Endothelial cell (in vitro differentiated cells): Measurements from ENCODE around the gene KLHL26. TPM values are rescaled to one million over a fixed set of nuclear protein-coding genes. Genes with fewer than 3 reads are reported as not detected.

Experiments
- DNase-seq: peaks from one replicate; pipeline ENCODE4 v3.0.0; 2021; ENCODE audit warnings: low spot score
- H3K27ac Mint-ChIP-seq: one replicate; pipeline ENCODE4 v1.8.0; 2021; ENCODE audit warnings: mixed read lengths, inconsistent platforms; ENCODE audit not compliant: unreplicated experiment
- H3K27me3 Mint-ChIP-seq: one replicate; pipeline ENCODE4 v1.8.0; 2021; ENCODE audit warnings: mild to moderate bottlenecking, moderate library complexity, mixed read lengths, inconsistent platforms; ENCODE audit not compliant: unreplicated experiment
- H3K36me3 Mint-ChIP-seq: one replicate; pipeline ENCODE4 v1.8.0; 2021; ENCODE audit warnings: mild to moderate bottlenecking, low read depth, mixed read lengths, inconsistent platforms; ENCODE audit not compliant: unreplicated experiment
- H3K4me1 Mint-ChIP-seq: one replicate; pipeline ENCODE4 v1.8.0; 2021; ENCODE audit warnings: mild to moderate bottlenecking, mixed read lengths, inconsistent platforms; ENCODE audit not compliant: unreplicated experiment
- H3K4me3 Mint-ChIP-seq: one replicate; pipeline ENCODE4 v1.8.0; 2021; ENCODE audit warnings: mild to moderate bottlenecking, mixed read lengths, inconsistent platforms; ENCODE audit not compliant: unreplicated experiment
- H3K9me3 Mint-ChIP-seq: one replicate; pipeline ENCODE4 v1.8.0; 2021; ENCODE audit warnings: mixed read lengths, inconsistent platforms; ENCODE audit not compliant: unreplicated experiment
- total RNA-seq: library from RNA; stranded (reverse); fragmentation: NEBNext Ultra II Directional; extraction: Animal tissue kit (Norgen Biotek cat#: 25700); gene quantifications from one replicate; pipeline ENCODE4 v1.2.1, GENCODE V29; 2021; ENCODE audit not compliant: unreplicated experiment
- TF ChIP-seq, protein P1 (sequence below): fragments of 200-600 bp; sonication (generic); IDR thresholded peaks from one replicate; pipeline ENCODE4 v1.5.0; 2021; ENCODE audit warnings: antibody characterized with exemption; ENCODE audit not compliant: unreplicated experiment

KLHL26 gene
- total RNA-seq, 1 donor from 2014 or later: 5.1 TPM

DNA sequence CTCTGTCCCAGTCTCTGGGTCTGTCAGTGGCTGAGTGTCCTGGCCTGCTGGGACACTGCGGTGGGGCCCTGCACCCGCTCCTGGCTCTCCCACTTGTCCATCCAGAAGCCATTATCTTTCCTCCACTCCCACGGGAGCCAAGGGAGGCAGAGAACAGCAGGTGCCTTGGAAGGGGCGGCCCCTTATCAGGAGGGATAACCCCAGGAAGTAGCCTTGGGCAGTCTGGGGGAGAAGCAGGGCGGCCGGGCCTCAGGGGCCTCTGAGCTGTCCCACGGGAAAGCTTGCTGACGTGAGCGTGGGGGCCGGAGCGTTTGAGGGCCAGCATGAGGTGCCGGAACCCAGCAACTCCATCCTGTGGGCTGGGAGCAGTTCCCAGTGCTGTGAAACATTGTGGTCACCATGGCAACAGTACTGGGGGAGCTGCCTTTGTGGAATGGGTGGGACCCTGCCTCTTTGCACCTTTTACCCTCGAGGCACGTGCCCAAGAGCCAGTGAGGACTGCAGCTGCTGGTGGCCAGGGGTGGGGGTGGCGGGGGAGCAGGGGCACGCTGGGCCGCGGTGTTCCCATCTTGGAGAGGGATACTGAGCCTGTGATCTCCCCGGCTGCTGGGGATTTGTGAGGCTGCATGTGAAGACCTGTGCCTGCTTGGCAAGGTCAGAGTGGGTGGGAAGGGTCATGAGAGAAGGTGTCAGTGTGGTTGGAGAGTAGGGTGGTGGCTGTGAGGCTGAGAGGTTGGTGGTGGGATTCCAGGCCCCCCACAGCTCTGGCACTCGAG, 20.9 kb downstream of the KLHL26 start:
- H3K27ac Mint-ChIP-seq: peak overlapping the region; percentile 22
- peak overlapping the region; percentile 6 for H3K4me3 Mint-ChIP-seq
- TF ChIP-seq, protein P1, sequence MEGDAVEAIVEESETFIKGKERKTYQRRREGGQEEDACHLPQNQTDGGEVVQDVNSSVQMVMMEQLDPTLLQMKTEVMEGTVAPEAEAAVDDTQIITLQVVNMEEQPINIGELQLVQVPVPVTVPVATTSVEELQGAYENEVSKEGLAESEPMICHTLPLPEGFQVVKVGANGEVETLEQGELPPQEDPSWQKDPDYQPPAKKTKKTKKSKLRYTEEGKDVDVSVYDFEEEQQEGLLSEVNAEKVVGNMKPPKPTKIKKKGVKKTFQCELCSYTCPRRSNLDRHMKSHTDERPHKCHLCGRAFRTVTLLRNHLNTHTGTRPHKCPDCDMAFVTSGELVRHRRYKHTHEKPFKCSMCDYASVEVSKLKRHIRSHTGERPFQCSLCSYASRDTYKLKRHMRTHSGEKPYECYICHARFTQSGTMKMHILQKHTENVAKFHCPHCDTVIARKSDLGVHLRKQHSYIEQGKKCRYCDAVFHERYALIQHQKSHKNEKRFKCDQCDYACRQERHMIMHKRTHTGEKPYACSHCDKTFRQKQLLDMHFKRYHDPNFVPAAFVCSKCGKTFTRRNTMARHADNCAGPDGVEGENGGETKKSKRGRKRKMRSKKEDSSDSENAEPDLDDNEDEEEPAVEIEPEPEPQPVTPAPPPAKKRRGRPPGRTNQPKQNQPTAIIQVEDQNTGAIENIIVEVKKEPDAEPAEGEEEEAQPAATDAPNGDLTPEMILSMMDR: no peak
- peaks cover 18% of the 10 kb centered on the region for H3K36me3 Mint-ChIP-seq
- no peaks in the 10 kb centered on the region for H3K4me1 Mint-ChIP-seq
- DNase-seq: no peak
- peaks cover 5% of the 10 kb centered on the region for H3K27me3 Mint-ChIP-seq
- H3K9me3 Mint-ChIP-seq: no peaks in the 10 kb centered on the region

DNA sequence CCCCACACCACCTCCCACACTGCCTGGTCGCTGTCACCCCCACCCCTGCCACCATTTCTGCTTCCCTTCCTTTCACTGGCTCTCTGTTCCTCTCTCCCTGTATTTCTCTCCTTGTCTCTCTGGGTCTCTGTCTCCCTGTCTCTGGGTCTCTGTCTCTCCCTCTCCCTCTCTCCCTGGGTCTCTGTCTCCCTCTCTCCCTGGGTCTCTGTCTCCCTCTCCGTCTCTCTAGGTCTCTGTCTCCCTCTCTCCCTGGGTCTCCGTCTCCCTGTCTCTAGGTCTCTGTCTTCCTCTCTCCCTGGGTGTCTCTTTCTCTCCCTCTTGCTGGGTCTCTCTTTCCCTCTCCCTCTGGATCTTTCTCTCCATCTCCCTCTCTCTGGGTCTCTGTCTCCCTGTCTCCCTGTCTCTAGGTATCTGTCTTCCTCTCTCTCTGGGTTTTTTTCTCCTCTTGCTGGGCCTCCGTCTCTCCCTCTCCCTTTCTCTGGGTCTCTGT, 21.6 kb downstream of the KLHL26 start:
- TF ChIP-seq, protein P1: no peak
- no peak for DNase-seq
- H3K4me3 Mint-ChIP-seq: peak overlapping the region; percentile 73
- H3K36me3 Mint-ChIP-seq: peaks cover 18% of the 10 kb centered on the region
- peak overlapping the region; percentile 71 for H3K27ac Mint-ChIP-seq
- H3K9me3 Mint-ChIP-seq: no peaks in the 10 kb centered on the region
- no peaks in the 10 kb centered on the region for H3K4me1 Mint-ChIP-seq
- H3K27me3 Mint-ChIP-seq: peaks cover 5% of the 10 kb centered on the region

DNA sequence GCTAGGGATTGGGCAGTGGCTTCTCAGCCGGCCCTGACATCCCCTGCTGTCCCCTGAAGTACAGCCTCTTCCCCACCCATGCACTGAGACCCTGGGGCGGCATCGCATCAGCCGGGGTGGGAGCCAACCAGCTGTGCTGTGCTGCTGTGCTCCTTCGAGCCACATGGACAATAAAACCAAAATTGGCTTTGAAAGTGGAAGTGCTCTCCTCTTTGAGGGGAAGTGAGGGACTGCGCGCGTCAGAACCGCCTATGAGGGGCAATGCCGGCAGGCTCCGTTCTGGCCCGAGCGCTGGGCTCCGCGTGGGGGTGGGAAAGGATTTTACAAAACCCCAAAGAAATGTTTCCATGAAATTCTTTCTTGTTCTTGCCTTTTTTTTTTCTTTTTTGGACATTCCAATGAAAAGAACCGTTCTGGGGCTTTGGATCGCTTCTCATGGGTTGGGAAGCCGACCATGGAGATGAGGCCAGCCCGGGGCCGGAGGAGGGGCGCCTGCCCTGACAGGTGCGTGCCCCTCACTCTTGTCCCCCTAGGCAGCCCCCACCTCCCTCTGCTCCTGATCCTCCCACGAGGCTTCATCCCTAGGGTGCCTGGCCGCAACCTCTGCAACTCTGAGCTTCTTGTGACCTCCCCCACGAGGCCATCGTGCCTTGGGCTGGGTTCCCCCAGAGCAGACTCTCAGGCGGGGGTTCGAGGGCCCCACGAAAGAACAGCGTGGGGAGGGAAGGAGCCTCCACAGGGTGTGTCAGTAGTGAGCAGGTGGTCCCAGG, 22.6 kb downstream of the KLHL26 start:
- TF ChIP-seq, protein P1: no peak
- Mint-ChIP-seq H3K9me3 (no peaks in the 10 kb centered on the region), H3K4me1 (no peaks in the 10 kb centered on the region), H3K36me3 (peaks cover 17% of the 10 kb centered on the region), H3K27me3 (peaks cover 5% of the 10 kb centered on the region), H3K27ac (peak overlapping the region; percentile 71), H3K4me3 (no peak overlapping the region)
- no peak for DNase-seq

DNA sequence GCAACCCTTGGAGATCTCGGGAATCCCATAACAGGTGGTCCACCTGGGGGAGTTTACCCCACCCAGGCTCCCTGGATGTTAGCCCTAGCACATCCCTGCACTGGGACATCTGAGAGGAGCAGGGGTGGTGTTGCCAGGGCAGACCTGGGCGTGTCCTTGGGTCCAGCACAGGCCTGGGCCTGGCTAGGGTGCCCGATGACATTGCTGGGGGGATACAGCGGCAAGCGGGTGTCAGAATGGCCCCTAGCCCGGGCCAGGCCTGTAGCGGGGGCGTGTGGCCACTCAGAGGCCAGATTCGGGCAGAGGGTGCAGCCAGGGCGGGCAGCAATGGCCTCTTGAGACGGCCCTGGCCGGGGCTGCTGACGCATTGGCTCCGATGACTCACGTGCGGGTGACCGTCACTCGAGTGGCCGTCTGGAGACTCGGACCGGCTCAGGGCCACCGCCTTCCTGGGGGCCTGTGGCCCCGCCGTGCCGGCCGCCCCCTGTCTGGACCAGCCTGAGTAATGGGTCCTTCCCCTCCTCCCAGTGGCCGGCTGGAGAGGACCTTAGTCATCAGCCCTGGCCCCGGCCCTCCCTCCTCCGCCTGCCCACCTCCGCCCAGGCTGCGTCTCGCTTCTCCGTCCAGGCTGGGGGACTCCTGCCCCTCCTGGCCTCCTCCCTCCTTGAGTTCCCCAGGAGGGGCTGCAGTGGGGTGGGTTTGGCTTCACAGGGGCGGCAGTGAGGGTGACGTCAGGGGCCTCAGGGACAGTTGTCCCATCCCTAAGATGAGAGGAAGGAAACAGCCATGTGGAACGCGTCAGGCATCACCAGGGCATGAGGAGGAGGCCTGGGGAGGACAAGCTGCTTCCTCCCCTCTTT, 23.5 kb downstream of the KLHL26 start:
- Mint-ChIP-seq H3K9me3 (no peaks in the 10 kb centered on the region), H3K4me1 (no peaks in the 10 kb centered on the region), H3K4me3 (no peak overlapping the region)

More for the DNA sequence above, 23.5 kb downstream of the KLHL26 start:
- Mint-ChIP-seq H3K27ac (no peak overlapping the region), H3K27me3 (peaks cover 5% of the 10 kb centered on the region), H3K36me3 (peaks cover 13% of the 10 kb centered on the region)
- no peak for DNase-seq
- TF ChIP-seq, protein P1: no peak
